GM12878 (cell line): ENCODE data around the gene DENND6A. TPM values are rescaled to one million over a fixed set of nuclear protein-coding genes. Genes with fewer than 3 reads are reported as not detected.

ENCODE experiments used
- ATAC-seq: fragments of 200-7000 bp; cut with Tn5 transposase; 3 replicates; pipeline ENCODE4 v1.9.1; 2020; ENCODE audit warnings: mild to moderate bottlenecking, moderate library complexity
- BruUV-seq: library from RNA; stranded (reverse); fragments of 400-500 nt; replicated peaks from 2 replicates; lab custom pipeline; 2021; lab: Mats Ljungman, UMichigan
- CTCF ChIA-PET: fragments of 300-600 bp; sonication (Branson Sonifier 250); formaldehyde crosslinking; extraction: SDS; loops from one replicate; lab custom pipeline; 2021; ENCODE audit warnings: inconsistent platforms; lab: Yijun Ruan, JAX
- POLR2A ChIA-PET: fragments of 350-600 bp; formaldehyde crosslinking; extraction: SDS; loops from one replicate; lab custom pipeline; 2021; ENCODE audit warnings: inconsistent platforms; lab: Charles Lee
- RAD21 ChIA-PET: fragments of 300-600 bp; sonication (Branson Sonifier 250); formaldehyde crosslinking; loops from one replicate; lab custom pipeline; 2023; ENCODE audit warnings: antibody characterized with exemption; ENCODE audit not compliant: unreplicated experiment; lab: Charles Lee
- SMC1A ChIA-PET: fragments of 300-600 bp; sonication (Branson Sonifier 250); formaldehyde crosslinking; loops from one replicate; lab custom pipeline; 2023; ENCODE audit not compliant: unreplicated experiment, uncharacterized antibody; lab: Charles Lee
- DNase-seq: peaks from one replicate; pipeline ENCODE4 v3.0.0-alpha.2; 2011; ENCODE audit warnings: low read depth, low spot score
- FAIRE-seq: peaks from 3 replicates; lab custom pipeline; 2011; peaks lifted over from hg19 to GRCh38; lab: Jason Lieb, UNC
- H2AFZ ChIP-seq: 2 replicates; pipeline ENCODE4 v1.6.0; 2011; ENCODE audit warnings: low read depth, low read length, control low read depth; ENCODE audit not compliant: control insufficient read depth
- H3K27ac ChIP-seq: 2 replicates; pipeline ENCODE4 v1.5.1; 2011; ENCODE audit warnings: control low read depth; ENCODE audit not compliant: control insufficient read depth, insufficient read depth
- H3K27me3 ChIP-seq, 2 experiments: replicated peaks in 1 of 2; 2 replicates each; pipeline versions ENCODE4 v1.6.0 to v1.6.1; 2011; ENCODE audit warnings: low read length in 1 of 2; ENCODE audit not compliant: control insufficient read depth in 2 of 2, insufficient read depth in 2 of 2
- H3K36me3 ChIP-seq, 2 experiments: 2 replicates each; pipeline ENCODE4 v1.5.1; 2011; ENCODE audit warnings: low read length in 1 of 2; ENCODE audit not compliant: control insufficient read depth in 2 of 2, insufficient read depth in 2 of 2
- H3K4me1 ChIP-seq: 2 replicates; pipeline ENCODE4 v1.6.1; 2011; ENCODE audit warnings: mild to moderate bottlenecking, low read length, moderate library complexity, mixed read lengths; ENCODE audit not compliant: control insufficient read depth, insufficient read depth
- H3K4me2 ChIP-seq: 2 replicates; pipeline ENCODE4 v1.6.0; 2011; ENCODE audit warnings: control low read depth; ENCODE audit not compliant: control insufficient read depth, insufficient read depth
- H3K4me3 ChIP-seq: fragments of 200-600 bp; sonication (generic); 2 replicates; pipeline ENCODE4 v1.5.1; 2016
- H3K79me2 ChIP-seq: 2 replicates; pipeline ENCODE4 v1.6.0; 2011; ENCODE audit warnings: low read length; ENCODE audit not compliant: control insufficient read depth, insufficient read depth
- H3K9ac ChIP-seq: 2 replicates; pipeline ENCODE4 v1.8.0; 2011; ENCODE audit warnings: low read length, control low read depth, mixed read lengths; ENCODE audit not compliant: control insufficient read depth, insufficient read depth
- H3K9me3 ChIP-seq: replicated peaks from 3 replicates; pipeline ENCODE4 v1.5.1; 2011; ENCODE audit warnings: mild to moderate bottlenecking, low read length; ENCODE audit not compliant: control insufficient read depth, insufficient read depth
- H4K20me1 ChIP-seq: 2 replicates; pipeline ENCODE4 v1.6.0; 2011; ENCODE audit not compliant: control insufficient read depth, insufficient read depth
- CHD2 ChIP-seq: IDR thresholded peaks from 2 replicates; pipeline ENCODE4 v1.6.1; 2011; ENCODE audit warnings: low read depth, low read length, improper control_type of control experiment, borderline replicate concordance
- ESRRA ChIP-seq: IDR thresholded peaks from 2 replicates; pipeline ENCODE4 v1.6.1; 2012; ENCODE audit warnings: mild to moderate bottlenecking, low read length, improper control_type of control experiment
- GABPA ChIP-seq: IDR thresholded peaks from 2 replicates; pipeline ENCODE4 v1.6.1; 2014; ENCODE audit warnings: antibody characterized with exemption, low read depth, mild to moderate bottlenecking, inconsistent platforms
- HSF1 ChIP-seq: fragments of 150-350 bp; IDR thresholded peaks from 2 replicates; pipeline ENCODE4 v1.6.1; 2014; ENCODE audit warnings: mild to moderate bottlenecking, low read depth, low read length
- IKZF2 ChIP-seq, 2 experiments: fragments of 450-650 bp; IDR thresholded peaks; 2 replicates each; pipeline ENCODE4 v1.6.1; 2017; ENCODE audit warnings: mild to moderate bottlenecking in 2 of 2, moderate library complexity in 2 of 2
- NFYA ChIP-seq: IDR thresholded peaks from 2 replicates; pipeline ENCODE4 v1.6.1; 2011; ENCODE audit warnings: low read depth, mild to moderate bottlenecking, low read length, improper control_type of control experiment, borderline replicate concordance
- PAX5 ChIP-seq: IDR thresholded peaks from 2 replicates; pipeline ENCODE4 v1.6.1; 2011; ENCODE audit warnings: low read depth, low read length, borderline replicate concordance
- SMAD1 ChIP-seq: fragments of 450-650 bp; IDR thresholded peaks from 2 replicates; pipeline ENCODE4 v1.6.1; 2018; ENCODE audit warnings: mild to moderate bottlenecking, low read depth; ENCODE audit not compliant: partially characterized antibody
- TARDBP ChIP-seq: IDR thresholded peaks from 2 replicates; pipeline ENCODE4 v1.6.1; 2016; ENCODE audit warnings: borderline replicate concordance
- ZNF217 ChIP-seq: fragments of 450-650 bp; IDR thresholded peaks from 2 replicates; pipeline ENCODE4 v1.6.1; 2017; ENCODE audit warnings: antibody characterized with exemption, mild to moderate bottlenecking
- ZNF384 ChIP-seq: IDR thresholded peaks from 2 replicates; pipeline ENCODE4 v1.6.1; 2012; ENCODE audit warnings: low read depth, mild to moderate bottlenecking, low read length, improper control_type of control experiment, borderline replicate concordance
- in situ Hi-C: fragments of 300-500 bp; cut with MboI; formaldehyde crosslinking; loops from 9 replicates; pipeline ENCODE4 v1.14.3; 2018; ENCODE audit warnings: mixed read lengths
- intact Hi-C: fragments of 100-400 bp; cut with micrococcal nuclease; formaldehyde crosslinking; loops from one replicate; pipeline ENCODE4 v1.14.2; 2022; ENCODE audit not compliant: unreplicated experiment
- polyA plus RNA-seq, 11 experiments: library from polyadenylated mRNA; depleted of rRNA in 4 of 11; unstranded in 6 of 11; stranded (reverse) in 5 of 11; fragments of >200 nt; fragmentation: Nextera tagmentation in 4 of 11; fragmentation: Illumina TruSeq in 1 of 11; extraction: Ambion mirVana in 4 of 11; extraction: Trizol in 1 of 11; gene quantifications; 1 replicate in 1 of 11; 2 replicates in 10 of 11; pipeline versions ENCODE4 v1.2.1 to v1.2.3, GENCODE V29; 2011 to 2016; ENCODE audit warnings: inconsistent platforms in 2 of 11, missing spikeins in 2 of 11, low read depth in 1 of 11
- total RNA-seq, 4 experiments: library from RNA; depleted of rRNA in 3 of 4; stranded (reverse); fragments of >200 nt in 3 of 4; fragmentation: Illumina TruSeq in 1 of 4; extraction: Trizol in 1 of 4; gene quantifications; 2 replicates each; pipeline versions ENCODE4 v1.2.1 to v1.2.3, GENCODE V29; 2013 to 2021
- TF ChIP-seq, protein P1 (sequence below): fragments of 450-650 bp; IDR thresholded peaks from 2 replicates; pipeline ENCODE4 v1.6.1; 2017; ENCODE audit warnings: mild to moderate bottlenecking, moderate library complexity
- TF ChIP-seq, protein P2 (sequence below): IDR thresholded peaks from 2 replicates; pipeline ENCODE4 v1.6.1; 2012; ENCODE audit warnings: mild to moderate bottlenecking, low read depth, low read length

Gene DENND6A
- total and polyA plus RNA-seq, 10 of the 15 experiments (the other 5 are each of a cell fraction or from before 2014, with no cell fraction given) = 1.8 to 15.3 (median 10.3) TPM

GRCh38 chr3:57658536-57658935, 34.3 kb downstream of the DENND6A start:
- Histone ChIP-seq H3K4me1 (no peaks in the 10 kb centered on the region), H3K4me3 (no peak overlapping the region), H3K79me2 (no peaks in the 10 kb centered on the region), H3K4me2 (no peak overlapping the region), H3K9me3 (no peaks in the 10 kb centered on the region), H3K9ac (no peak overlapping the region), H3K27me3 (no peaks in the 10 kb centered on the region), H2AFZ (no peak overlapping the region), H3K27ac (no peak overlapping the region), H4K20me1 (no peaks in the 10 kb centered on the region), H3K36me3 (peaks cover 0 to 4% of the 10 kb centered on the region in 2 experiments; a peak in 1 of 4 replicates)
- intact Hi-C loops (no loop called here), in situ Hi-C loops (no loop called here)
- ChIA-PET POLR2A (no interaction called here), RAD21 (no interaction called here), CTCF (interaction anchor here (2.4 kb wide), 1 partner anchor 168 kb away, joined by 8 read pairs; no protein-coding TSS in a partner anchor), SMC1A (interaction anchor here (1.1 kb wide), 1 partner anchor 32 kb away, joined by 3 read pairs; no protein-coding TSS in a partner anchor)
- FAIRE-seq (no peak), DNase-seq (no peak), ATAC-seq (no peak)
- BruUV-seq = no TSS peak
- TF ChIP-seq TARDBP = no peak
- no peak for TF ChIP-seq SMAD1
- no peak for TF ChIP-seq NFYA
- TF ChIP-seq, protein P1, sequence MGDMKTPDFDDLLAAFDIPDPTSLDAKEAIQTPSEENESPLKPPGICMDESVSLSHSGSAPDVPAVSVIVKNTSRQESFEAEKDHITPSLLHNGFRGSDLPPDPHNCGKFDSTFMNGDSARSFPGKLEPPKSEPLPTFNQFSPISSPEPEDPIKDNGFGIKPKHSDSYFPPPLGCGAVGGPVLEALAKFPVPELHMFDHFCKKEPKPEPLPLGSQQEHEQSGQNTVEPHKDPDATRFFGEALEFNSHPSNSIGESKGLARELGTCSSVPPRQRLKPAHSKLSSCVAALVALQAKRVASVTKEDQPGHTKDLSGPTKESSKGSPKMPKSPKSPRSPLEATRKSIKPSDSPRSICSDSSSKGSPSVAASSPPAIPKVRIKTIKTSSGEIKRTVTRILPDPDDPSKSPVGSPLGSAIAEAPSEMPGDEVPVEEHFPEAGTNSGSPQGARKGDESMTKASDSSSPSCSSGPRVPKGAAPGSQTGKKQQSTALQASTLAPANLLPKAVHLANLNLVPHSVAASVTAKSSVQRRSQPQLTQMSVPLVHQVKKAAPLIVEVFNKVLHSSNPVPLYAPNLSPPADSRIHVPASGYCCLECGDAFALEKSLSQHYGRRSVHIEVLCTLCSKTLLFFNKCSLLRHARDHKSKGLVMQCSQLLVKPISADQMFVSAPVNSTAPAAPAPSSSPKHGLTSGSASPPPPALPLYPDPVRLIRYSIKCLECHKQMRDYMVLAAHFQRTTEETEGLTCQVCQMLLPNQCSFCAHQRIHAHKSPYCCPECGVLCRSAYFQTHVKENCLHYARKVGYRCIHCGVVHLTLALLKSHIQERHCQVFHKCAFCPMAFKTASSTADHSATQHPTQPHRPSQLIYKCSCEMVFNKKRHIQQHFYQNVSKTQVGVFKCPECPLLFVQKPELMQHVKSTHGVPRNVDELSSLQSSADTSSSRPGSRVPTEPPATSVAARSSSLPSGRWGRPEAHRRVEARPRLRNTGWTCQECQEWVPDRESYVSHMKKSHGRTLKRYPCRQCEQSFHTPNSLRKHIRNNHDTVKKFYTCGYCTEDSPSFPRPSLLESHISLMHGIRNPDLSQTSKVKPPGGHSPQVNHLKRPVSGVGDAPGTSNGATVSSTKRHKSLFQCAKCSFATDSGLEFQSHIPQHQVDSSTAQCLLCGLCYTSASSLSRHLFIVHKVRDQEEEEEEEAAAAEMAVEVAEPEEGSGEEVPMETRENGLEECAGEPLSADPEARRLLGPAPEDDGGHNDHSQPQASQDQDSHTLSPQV = no peak
- no peak for TF ChIP-seq PAX5
- TF ChIP-seq ZNF217 = no peak
- no peak for TF ChIP-seq IKZF2 (IDR thresholded peaks at IDR 0.05)
- TF ChIP-seq, protein P2, sequence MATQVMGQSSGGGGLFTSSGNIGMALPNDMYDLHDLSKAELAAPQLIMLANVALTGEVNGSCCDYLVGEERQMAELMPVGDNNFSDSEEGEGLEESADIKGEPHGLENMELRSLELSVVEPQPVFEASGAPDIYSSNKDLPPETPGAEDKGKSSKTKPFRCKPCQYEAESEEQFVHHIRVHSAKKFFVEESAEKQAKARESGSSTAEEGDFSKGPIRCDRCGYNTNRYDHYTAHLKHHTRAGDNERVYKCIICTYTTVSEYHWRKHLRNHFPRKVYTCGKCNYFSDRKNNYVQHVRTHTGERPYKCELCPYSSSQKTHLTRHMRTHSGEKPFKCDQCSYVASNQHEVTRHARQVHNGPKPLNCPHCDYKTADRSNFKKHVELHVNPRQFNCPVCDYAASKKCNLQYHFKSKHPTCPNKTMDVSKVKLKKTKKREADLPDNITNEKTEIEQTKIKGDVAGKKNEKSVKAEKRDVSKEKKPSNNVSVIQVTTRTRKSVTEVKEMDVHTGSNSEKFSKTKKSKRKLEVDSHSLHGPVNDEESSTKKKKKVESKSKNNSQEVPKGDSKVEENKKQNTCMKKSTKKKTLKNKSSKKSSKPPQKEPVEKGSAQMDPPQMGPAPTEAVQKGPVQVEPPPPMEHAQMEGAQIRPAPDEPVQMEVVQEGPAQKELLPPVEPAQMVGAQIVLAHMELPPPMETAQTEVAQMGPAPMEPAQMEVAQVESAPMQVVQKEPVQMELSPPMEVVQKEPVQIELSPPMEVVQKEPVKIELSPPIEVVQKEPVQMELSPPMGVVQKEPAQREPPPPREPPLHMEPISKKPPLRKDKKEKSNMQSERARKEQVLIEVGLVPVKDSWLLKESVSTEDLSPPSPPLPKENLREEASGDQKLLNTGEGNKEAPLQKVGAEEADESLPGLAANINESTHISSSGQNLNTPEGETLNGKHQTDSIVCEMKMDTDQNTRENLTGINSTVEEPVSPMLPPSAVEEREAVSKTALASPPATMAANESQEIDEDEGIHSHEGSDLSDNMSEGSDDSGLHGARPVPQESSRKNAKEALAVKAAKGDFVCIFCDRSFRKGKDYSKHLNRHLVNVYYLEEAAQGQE = no peak
- TF ChIP-seq ESRRA = no peak
- TF ChIP-seq HSF1 = no peak
- TF ChIP-seq ZNF384 = no peak
- TF ChIP-seq CHD2 = no peak
- TF ChIP-seq GABPA = no peak
